Stimulated activated naive CD4-positive, alpha-beta T cell treated with Interleukin-2 at 50 U/mL for 16 hours (primary cell): ENCODE measurements around the gene PPM1J.

Experiments used
- DNase-seq: peaks from one replicate; lab custom pipeline; 2025; lab: John Stamatoyannopoulos, UW

Gene PPM1J

GRCh38 chr1:112704391-112704933, 10.7 kb downstream of the PPM1J start:
- DNase-seq, result no peak

- no peak for DNase-seq
These were observed 11.4 kb downstream of the PPM1J start for GRCh38 chr1:112703706-112704105.

GRCh38 chr1:112702420-112703261, 12.5 kb downstream of the PPM1J start:
- no peak for DNase-seq

GRCh38 chr1:112702067-112702395, 13.1 kb downstream of the PPM1J start:
- DNase-seq, result no peak

GRCh38 chr1:112701227-112702066, 13.7 kb downstream of the PPM1J start:
- DNase-seq, result no peak

- DNase-seq, result peak; percentile 36
These were observed 14.6 kb downstream of the PPM1J start for GRCh38 chr1:112700290-112701226.

DNA sequence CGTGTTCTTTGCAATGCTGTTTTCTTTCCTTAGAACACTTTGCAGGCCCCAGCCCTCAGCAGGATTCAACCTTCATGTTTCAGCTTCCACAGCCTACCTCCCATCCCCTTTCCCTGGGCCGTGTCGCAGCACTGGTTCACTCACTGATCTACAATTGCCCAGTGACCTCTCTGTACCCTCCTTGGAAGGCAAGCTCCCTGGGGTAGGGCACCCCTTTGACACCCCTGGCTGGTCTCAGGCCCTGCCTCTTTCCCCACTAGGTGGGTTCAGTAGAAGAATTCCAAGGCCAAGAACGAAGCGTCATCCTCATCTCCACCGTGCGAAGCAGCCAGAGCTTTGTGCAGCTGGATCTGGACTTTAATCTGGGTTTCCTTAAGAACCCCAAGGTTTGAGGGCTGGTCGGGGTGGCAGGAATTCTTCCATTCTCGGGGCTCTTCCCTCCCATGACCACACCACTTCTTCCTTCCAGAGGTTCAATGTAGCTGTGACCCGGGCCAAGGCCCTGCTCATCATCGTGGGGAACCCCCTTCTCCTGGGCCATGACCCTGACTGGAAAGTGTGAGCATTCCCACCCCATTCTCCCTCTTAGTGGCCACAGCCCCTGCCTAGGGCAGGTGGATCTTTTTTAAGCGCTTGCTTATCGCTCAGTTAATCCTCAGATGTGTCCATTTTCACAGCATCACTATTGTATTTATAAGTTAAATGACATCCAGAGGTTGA, 15.5 kb downstream of the PPM1J start:
- DNase-seq, result no peak

DNA sequence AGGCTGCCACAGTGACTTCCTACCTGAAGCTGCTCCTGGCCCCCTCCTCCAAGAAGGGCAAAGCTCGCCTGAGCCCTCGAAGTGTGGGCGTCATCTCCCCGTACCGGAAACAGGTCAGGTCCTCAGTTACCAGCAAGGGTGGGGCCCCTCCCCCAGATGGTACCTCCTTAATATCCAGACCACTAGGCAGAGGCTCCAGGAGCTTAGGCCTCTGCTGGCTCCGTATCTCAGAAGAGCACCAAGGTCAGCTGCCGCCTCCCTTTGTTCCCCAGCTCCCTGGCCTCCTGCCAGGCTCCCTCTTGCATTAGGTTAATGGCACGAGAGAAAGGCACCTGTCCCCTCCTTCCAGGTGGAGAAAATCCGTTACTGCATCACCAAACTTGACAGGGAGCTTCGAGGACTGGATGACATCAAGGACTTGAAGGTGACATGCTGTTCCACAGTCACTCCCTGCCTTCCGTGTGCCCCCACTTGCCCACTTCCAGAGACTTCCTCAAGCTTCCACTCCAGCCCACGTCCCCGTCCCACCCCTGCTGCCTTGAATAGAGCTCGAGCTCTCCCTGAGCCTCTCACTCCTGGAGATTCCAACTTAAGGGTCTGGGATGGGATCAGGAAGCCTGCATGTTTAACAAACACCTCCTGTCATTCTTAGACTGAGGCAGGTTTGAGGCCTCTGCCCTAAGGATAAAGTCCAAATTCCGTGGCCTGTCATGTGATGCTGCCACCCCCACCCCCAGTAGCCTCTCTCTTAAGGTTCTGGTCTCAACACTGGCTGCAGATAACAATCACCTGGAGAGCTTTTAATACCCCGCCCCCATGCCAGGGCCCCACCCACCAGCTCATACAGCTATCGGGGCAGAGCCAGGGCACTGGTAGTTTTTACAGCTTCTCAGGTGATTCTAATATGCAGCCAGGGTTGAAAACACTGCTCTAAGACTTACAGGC, 16.5 kb downstream of the PPM1J start:
- no peak for DNase-seq

DNA sequence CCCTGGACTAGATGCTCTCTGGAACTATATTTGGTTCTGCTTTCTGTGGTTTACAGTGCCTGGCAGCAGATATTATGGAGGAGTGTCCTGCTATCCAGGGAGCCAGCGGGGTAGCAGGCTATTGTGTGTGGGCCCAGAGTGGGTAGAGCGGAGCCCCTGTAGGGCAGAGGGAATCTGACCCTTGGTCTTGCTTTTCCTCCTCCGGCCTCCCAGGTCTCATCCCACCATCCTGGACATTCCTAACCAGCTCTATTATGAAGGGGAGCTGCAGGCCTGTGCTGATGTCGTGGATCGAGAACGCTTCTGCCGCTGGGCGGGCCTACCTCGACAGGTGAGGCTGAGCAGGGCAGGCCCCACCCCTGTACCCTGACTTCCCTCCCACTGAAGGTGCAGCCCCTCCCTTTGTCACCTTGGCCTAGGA, 17.3 kb downstream of the PPM1J start:
- no peak for DNase-seq

- no peak for DNase-seq
These were observed 18.4 kb downstream of the PPM1J start for GRCh38 chr1:112696578-112697314.

- no peak for DNase-seq
These were observed 19.9 kb downstream of the PPM1J start for GRCh38 chr1:112695276-112695675.

GRCh38 chr1:112694363-112694929, 20.7 kb downstream of the PPM1J start:
- DNase-seq, result no peak

DNA sequence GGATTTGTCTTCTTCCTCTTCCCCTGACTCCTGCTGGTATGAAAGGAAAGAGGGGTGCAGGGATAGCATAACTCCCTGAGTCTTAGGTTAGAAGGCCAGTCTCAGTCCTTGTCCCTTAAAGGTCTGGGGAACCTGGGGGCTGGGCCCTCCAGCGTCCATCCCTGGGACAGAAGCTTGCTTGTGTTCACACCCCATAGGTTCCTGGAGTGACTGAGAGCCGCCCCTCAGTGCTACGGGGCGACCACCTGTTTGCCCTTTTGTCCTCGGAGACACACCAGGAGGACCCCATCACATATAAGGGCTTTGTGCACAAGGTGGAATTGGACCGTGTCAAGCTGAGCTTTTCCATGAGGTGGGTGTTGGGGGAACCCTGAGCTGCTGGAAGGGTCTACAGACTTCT, 21.3 kb downstream of the PPM1J start:
- DNase-seq, result no peak

- no peak for DNase-seq
These were observed 22.5 kb downstream of the PPM1J start for GRCh38 chr1:112692681-112693080.

DNA sequence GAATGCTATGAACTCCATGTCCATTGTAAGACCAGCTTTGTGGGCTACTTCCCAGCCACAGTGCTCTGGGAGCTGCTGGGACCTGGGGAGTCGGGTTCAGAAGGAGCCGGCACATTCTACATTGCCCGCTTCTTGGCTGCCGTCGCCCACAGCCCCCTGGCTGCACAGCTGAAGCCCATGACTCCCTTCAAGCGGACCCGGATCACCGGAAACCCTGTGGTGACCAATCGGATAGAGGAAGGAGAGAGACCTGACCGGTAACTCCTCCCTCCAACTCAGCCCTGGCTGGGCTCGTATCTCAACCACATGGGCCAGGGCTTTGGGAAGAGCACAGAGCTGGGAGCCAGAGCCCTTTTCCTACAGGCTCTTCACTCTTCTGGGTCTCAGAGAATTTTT, 25.3 kb downstream of the PPM1J start:
- DNase-seq, result no peak

GRCh38 chr1:112689196-112689841, 25.8 kb downstream of the PPM1J start:
- no peak for DNase-seq

DNA sequence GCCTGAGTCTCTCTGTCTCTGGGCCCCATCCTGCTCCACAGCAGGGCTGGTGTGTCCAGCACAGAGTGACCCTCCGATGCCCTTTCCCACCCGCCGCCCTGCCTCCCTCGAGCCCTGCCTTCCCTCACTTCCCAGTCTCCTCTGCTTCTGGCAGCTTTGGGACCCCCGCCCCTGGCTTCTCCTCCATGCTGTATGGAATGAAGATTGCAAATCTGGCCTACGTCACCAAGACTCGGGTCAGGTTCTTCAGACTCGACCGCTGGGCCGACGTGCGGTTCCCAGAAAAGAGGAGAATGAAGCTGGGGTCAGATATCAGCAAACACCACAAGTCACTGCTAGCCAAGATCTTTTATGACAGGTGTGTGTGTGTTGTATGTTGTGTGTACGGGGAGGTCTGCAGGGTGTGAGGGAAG, 26.3 kb downstream of the PPM1J start:
- DNase-seq, result no peak

GRCh38 chr1:112687785-112688496, 27.2 kb downstream of the PPM1J start:
- no peak for DNase-seq
